Activated CD8-positive, alpha-beta memory T cell treated with anti-CD3 and anti-CD28 coated beads, Interleukin-2, amount 10 ng/mL, durations not matched to agents 7 days and 5 days (primary cell): ENCODE results near the gene METTL14. TPM values are rescaled to one million over a fixed set of nuclear protein-coding genes. Genes with fewer than 3 reads are reported as not detected.

Source experiments
- ATAC-seq: fragments of 150-1000 bp; cut with Tn5 transposase; one replicate; pipeline ENCODE4 v1.10.0; 2021; ENCODE audit warnings: moderate library complexity
- CTCF ChIA-PET: fragments of 350-600 bp; sonication (Branson Sonifier 250); formaldehyde crosslinking; loops from one replicate; lab custom pipeline; 2021; ENCODE audit warnings: antibody characterized with exemption; lab: Charles Lee
- DNase-seq: peaks from one replicate; pipeline ENCODE4 v3.0.0-alpha.2; 2020
- H3K27ac Mint-ChIP-seq: one replicate; pipeline ENCODE4 v1.8.0; 2021; ENCODE audit warnings: mild to moderate bottlenecking, mixed read lengths
- H3K27me3 Mint-ChIP-seq: one replicate; pipeline ENCODE4 v1.8.0; 2021; ENCODE audit warnings: mixed read lengths
- H3K36me3 Mint-ChIP-seq: one replicate; pipeline ENCODE4 v1.8.0; 2021; ENCODE audit warnings: mild to moderate bottlenecking, mixed read lengths
- H3K4me1 Mint-ChIP-seq: one replicate; pipeline ENCODE4 v1.8.0; 2021; ENCODE audit warnings: mixed read lengths
- H3K4me3 Mint-ChIP-seq: one replicate; pipeline ENCODE4 v1.8.0; 2021; ENCODE audit warnings: mild to moderate bottlenecking, moderate library complexity, mixed read lengths
- H3K9me3 Mint-ChIP-seq: one replicate; pipeline ENCODE4 v1.8.0; 2022; ENCODE audit warnings: low read depth, mixed read lengths
- total RNA-seq, 2 experiments: library from RNA; stranded (reverse); gene quantifications; one replicate each; pipeline ENCODE4 v1.2.3, GENCODE V29; 2021

Gene METTL14
- total RNA-seq, 2 experiments from 2014 or later: 47.8 to 51.6 TPM

DNA sequence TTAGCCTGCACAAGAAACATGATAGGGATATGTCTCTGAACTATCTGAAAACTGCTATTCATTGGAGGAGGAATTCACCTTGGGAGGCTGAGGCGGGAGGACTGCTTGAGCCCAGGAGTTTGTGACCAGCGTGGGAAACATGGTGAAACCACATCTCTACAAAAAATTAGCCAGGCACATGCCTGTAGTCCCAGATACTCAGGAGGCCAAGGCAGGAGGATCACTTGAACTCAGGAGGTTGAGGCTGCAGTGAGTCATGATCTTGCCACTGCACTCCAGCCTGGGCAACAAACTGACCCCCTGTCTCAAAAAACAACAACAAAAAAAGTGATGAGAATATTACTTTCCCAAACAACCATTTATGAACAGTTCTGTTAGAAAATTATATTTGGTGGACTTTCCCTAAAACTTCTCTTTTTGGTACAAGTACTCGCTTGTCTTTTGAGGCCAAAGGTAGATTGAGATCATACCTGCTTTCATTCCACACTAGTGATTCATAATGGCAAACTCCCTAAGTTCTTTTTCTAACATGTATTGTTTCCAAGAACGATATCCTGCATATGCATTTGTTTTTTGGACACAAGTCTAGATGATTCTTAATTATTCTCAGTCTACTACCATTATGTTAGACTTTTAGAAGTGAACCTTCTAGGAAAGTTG is 33.4 kb downstream of the METTL14 start:
- peaks cover 16% of the 10 kb centered on the region for H3K36me3 Mint-ChIP-seq
- ATAC-seq: no peak
- H3K9me3 Mint-ChIP-seq: no peaks in the 10 kb centered on the region
- H3K4me3 Mint-ChIP-seq: no peak overlapping the region
- H3K4me1 Mint-ChIP-seq: peaks cover under 1% of the 10 kb centered on the region
- H3K27me3 Mint-ChIP-seq: no peaks in the 10 kb centered on the region
- no peak for DNase-seq
- H3K27ac Mint-ChIP-seq: no peak overlapping the region
- CTCF ChIA-PET: no interaction called here

DNA sequence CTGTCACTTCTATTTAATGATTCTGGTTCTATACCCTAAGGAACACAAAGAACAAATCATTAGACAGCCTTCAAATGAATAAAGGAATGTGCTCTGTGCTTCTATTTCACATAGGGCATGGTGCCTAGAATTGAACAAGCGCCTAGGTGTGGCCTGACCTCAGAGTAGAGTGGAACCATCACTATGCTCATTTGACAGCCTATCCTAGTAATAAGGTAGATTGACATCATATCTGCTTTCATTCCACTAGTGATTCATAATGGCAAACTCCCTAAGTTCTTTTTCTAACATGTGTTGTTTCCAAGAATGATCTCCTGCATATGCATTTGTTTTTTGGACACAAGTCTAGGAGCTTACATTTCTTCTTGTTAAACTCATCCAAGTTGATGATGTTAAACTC is 36.6 kb downstream of the METTL14 start:
- H3K27me3 Mint-ChIP-seq: no peaks in the 10 kb centered on the region
- DNase-seq (no peak), ATAC-seq (no peak)
- peaks cover 31% of the 10 kb centered on the region for H3K36me3 Mint-ChIP-seq
- H3K27ac Mint-ChIP-seq: no peak overlapping the region
- no peaks in the 10 kb centered on the region for H3K9me3 Mint-ChIP-seq
- H3K4me1 Mint-ChIP-seq: peaks cover 6% of the 10 kb centered on the region
- CTCF ChIA-PET: no interaction called here
- no peak overlapping the region for H3K4me3 Mint-ChIP-seq

DNA sequence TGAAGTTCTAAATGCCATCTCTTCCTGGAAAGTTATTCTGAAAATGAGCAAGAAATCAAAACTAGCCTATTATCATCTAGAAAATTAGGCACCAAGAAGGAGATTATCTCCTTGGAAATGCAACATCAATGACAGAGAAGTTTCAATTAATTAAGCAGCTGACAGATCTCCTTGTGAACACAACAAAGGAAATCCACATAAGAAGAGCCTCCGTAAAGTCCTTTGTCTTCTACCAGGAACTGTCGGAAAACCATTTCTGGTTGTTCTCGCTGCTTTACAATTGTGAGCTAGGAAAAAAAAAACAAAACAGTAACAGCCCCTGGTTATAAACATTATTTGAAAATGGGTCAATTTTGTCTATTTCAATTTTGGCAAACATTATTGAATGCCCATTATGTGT is 38.2 kb downstream of the METTL14 start:
- peaks cover 35% of the 10 kb centered on the region for H3K36me3 Mint-ChIP-seq
- CTCF ChIA-PET: interaction anchor here (0.6 kb wide), 1 partner anchor 167 kb away, joined by 3 read pairs; no protein-coding TSS in a partner anchor
- DNase-seq (no peak), ATAC-seq (no peak)
- no peak overlapping the region for H3K4me3 Mint-ChIP-seq
- no peak overlapping the region for H3K27ac Mint-ChIP-seq
- peaks cover 13% of the 10 kb centered on the region for H3K4me1 Mint-ChIP-seq
- no peaks in the 10 kb centered on the region for H3K27me3 Mint-ChIP-seq
- H3K9me3 Mint-ChIP-seq: no peaks in the 10 kb centered on the region

DNA sequence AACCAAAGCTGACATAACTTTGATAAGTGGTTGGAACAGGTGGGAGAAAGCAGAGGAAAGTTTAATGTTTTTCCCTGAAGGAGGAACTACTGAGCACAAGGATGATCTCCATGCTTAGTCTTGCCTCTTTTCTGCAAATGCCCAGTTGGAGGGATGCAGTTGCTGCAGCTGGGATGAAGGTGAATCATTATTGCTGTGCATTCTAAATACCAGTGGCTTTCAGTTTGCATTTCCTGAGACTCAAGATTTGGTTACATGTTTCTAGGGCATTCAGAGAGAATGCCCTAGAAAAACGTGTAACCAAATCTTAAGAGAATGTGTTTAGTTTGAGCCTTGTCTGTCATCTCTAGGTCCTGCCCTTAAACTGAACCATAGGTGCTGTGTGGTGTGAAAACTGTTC is 42.2 kb downstream of the METTL14 start:
- Mint-ChIP-seq H3K9me3 (no peaks in the 10 kb centered on the region), H3K4me1 (peaks cover 26% of the 10 kb centered on the region), H3K36me3 (peaks cover 48% of the 10 kb centered on the region), H3K4me3 (no peak overlapping the region), H3K27ac (no peak overlapping the region), H3K27me3 (no peaks in the 10 kb centered on the region)
- ATAC-seq (no peak), DNase-seq (no peak)
- CTCF ChIA-PET: no interaction called here

DNA sequence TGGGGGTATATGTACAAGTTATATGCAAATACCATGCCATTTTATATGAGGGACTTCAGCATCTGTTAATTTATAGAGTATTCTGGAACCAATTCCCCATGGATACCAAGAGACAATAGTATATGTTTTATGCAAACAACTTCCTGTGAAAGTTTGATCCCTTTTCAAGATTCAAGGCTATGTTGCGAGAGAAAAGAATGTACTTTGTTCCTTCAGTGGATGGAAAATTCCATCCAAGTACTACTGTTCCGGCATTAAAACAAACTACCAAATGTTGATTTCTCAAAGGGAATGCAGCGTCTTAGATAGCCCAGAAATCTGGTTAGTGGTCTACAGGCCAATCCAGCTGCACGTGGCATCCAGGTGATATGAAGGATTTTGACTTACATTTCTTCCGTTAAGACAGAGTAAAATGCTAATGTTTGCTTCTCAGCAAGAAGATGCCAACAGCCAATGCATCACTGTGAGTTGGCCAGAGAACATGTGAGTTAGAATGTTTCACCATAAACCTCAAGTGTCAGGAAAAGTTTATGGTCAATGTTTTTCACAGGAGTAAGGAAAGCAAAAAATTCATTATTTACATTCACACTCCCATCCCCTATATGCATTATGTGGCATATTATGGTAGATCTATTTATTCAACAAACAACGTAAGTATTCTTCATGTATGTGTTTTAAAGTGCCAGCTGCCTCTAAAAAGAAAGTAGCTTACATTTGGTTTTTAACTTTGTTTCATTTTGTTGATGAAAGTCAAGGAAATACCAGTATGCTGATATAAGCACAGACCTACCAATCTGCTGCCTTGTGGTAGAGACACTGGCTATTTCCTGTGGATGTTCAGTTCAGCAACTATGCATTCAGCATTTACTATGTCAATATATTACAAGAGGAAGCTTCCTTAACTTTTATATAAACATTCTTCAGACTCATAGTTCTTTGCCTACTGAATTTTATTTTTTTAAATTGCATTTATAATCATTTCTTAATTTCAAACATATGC is 44.4 kb downstream of the METTL14 start:
- H3K4me1 Mint-ChIP-seq: peaks cover 21% of the 10 kb centered on the region
- H3K27ac Mint-ChIP-seq: peak overlapping the region; percentile 69
- CTCF ChIA-PET: interaction anchor here (0.7 to 1.4 kb wide), 3 partner anchors 9 to 45 kb away, joined by 3 read pairs; partner anchors contain the start of gene METTL14
- DNase-seq (no peak), ATAC-seq (peak; percentile 80)
- no peak overlapping the region for H3K4me3 Mint-ChIP-seq
- H3K27me3 Mint-ChIP-seq: no peaks in the 10 kb centered on the region
- H3K36me3 Mint-ChIP-seq: peaks cover 45% of the 10 kb centered on the region
- no peaks in the 10 kb centered on the region for H3K9me3 Mint-ChIP-seq

DNA sequence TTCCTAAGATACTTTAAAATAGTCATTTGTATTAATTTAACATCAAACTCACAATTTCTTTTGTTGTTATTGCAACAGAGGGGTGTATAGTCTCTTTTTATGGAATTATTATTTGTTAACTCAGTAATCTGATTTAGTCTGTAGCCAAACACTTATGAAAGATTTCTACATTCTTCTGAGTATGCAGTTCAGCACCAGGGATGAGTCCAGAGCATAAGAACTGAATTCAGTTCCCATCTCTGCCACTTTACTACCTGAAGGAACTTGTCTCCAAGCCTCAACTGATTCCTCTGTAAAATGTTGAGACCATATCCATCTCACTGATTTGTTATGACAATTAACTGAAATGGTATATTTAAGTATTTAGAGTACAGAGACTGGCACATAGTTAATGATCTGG is 45.5 kb downstream of the METTL14 start:
- Mint-ChIP-seq H3K4me1 (peaks cover 21% of the 10 kb centered on the region), H3K9me3 (no peaks in the 10 kb centered on the region), H3K36me3 (peaks cover 41% of the 10 kb centered on the region), H3K27me3 (no peaks in the 10 kb centered on the region), H3K4me3 (no peak overlapping the region), H3K27ac (no peak overlapping the region)
- CTCF ChIA-PET: interaction anchor here (1.4 kb wide), 1 partner anchor 16 kb away, joined by 3 read pairs; no protein-coding TSS in a partner anchor
- no peak for DNase-seq
- ATAC-seq: no peak

DNA sequence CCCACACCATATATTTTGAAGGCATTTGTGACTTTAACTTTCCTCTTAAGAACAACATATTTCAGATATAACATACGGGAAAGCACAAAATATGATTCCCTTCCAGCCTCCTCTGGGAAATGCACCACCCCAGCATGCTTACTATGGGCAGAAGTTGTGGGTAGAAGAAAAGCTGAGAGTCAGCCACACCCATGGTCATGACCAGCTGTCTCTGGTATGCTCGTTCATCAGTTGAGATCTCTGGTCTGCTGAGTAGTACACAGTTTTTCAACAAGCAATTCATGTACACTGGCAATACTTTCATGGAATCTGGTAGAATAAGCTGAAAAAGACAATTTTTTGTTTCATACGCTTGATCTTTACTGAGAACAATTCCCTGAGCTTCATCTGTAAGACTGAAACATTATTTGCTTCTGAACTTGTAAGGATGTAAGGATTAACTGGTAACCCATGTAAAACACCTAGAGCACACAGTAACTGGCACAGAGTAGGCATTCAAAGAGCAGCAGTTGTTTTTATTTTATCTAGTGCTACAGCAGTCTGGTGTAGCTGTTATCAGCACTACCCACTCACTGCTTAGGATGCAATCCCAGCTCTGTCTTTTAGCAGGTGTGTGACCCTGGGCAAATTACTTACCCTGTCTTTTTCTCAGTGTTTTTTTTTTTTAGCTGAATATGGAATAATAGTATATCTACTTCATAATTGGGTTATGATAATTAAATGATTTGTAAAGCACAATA is 47.6 kb downstream of the METTL14 start:
- Mint-ChIP-seq H3K9me3 (no peaks in the 10 kb centered on the region), H3K36me3 (peaks cover 28% of the 10 kb centered on the region), H3K4me1 (peaks cover 14% of the 10 kb centered on the region), H3K27me3 (no peaks in the 10 kb centered on the region), H3K27ac (no peak overlapping the region), H3K4me3 (no peak overlapping the region)
- ATAC-seq: no peak
- CTCF ChIA-PET: no interaction called here
- no peak for DNase-seq

DNA sequence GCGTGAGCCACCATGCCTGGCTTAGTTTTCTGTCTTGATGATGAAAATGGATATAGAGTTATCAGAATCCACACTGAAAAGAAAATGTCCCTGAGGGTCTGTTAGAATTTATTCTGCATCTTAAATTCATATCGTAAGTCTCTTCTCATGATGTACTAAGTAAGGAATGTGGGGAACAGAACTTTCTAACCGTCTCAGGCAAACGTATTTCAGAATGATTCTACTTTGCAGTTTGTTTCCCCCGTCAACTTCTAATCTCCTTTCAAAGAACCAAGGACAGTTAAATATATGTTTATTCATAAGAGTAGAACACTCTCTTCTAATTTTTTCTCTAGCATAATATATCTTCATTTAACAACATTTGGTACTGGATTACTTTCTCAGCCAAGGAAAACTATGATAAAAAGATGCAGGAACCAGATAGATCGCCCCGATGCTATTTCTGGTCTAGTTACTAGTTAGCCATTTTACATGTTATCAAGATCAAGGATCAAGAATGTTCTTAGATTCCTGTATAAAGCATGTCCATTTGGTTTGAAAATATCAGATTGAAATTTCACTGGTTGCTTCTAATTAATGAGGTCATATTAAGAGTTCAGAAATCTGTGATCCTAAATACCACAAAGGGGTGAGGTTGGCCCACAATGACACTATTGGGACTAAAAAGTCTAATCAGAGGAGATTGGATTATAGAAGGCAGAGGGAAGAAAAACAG is 49.5 kb downstream of the METTL14 start:
- CTCF ChIA-PET: no interaction called here
- ATAC-seq (no peak), DNase-seq (no peak)
- H3K4me1 Mint-ChIP-seq: peaks cover 8% of the 10 kb centered on the region
- no peak overlapping the region for H3K4me3 Mint-ChIP-seq
- no peaks in the 10 kb centered on the region for H3K9me3 Mint-ChIP-seq
- peaks cover 25% of the 10 kb centered on the region for H3K36me3 Mint-ChIP-seq
- H3K27ac Mint-ChIP-seq: no peak overlapping the region
- H3K27me3 Mint-ChIP-seq: no peaks in the 10 kb centered on the region

DNA sequence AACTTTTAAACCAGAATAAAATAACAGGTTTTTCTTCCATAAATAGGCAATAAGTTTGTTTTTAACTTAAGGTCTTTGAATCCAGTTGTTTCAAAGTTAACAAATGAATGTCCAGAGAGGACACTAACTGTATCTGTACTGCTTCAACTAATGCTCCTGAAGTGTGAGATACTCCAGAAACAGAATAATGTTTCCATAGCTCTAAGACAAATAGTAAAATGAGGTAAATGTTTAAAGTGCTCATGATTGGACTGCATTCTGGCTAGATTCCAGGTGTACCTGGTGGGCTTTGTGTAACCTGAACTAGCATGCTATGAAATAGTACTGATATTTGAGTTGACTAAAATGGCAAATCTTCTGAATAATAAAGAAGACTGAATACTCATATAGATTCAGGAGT is 51.7 kb downstream of the METTL14 start:
- CTCF ChIA-PET: interaction anchor here (1.3 kb wide), 1 partner anchor 9 kb away, joined by 3 read pairs; no protein-coding TSS in a partner anchor
- Mint-ChIP-seq H3K9me3 (no peaks in the 10 kb centered on the region), H3K4me3 (no peak overlapping the region), H3K27ac (no peak overlapping the region), H3K4me1 (no peaks in the 10 kb centered on the region), H3K36me3 (peaks cover 21% of the 10 kb centered on the region), H3K27me3 (no peaks in the 10 kb centered on the region)
- ATAC-seq (no peak), DNase-seq (no peak)

DNA sequence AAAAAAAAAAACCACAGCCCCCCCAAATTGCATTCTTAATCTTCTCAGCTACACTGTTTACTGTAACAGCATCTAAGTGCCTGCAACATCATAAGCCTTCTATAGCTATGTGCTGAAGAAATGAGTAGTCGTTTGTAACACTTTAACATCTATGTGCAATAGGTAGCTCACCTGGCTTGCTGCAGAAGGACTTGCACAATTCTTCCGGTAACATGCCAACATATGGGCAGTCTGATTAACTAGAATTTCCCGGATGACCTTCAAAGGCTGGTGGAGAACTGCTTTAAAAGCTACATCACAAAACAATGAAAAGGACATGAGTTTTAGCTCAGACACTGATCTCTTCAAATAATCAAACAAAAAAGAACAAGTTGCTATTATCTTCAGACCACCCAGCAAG is 52.9 kb downstream of the METTL14 start:
- ATAC-seq (no peak), DNase-seq (no peak)
- H3K27me3 Mint-ChIP-seq: no peaks in the 10 kb centered on the region
- no peak overlapping the region for H3K4me3 Mint-ChIP-seq
- no peaks in the 10 kb centered on the region for H3K4me1 Mint-ChIP-seq
- H3K27ac Mint-ChIP-seq: no peak overlapping the region
- CTCF ChIA-PET: interaction anchor here (1.3 kb wide), 1 partner anchor 8 kb away, joined by 3 read pairs; no protein-coding TSS in a partner anchor
- H3K36me3 Mint-ChIP-seq: peaks cover 20% of the 10 kb centered on the region
- H3K9me3 Mint-ChIP-seq: no peaks in the 10 kb centered on the region

DNA sequence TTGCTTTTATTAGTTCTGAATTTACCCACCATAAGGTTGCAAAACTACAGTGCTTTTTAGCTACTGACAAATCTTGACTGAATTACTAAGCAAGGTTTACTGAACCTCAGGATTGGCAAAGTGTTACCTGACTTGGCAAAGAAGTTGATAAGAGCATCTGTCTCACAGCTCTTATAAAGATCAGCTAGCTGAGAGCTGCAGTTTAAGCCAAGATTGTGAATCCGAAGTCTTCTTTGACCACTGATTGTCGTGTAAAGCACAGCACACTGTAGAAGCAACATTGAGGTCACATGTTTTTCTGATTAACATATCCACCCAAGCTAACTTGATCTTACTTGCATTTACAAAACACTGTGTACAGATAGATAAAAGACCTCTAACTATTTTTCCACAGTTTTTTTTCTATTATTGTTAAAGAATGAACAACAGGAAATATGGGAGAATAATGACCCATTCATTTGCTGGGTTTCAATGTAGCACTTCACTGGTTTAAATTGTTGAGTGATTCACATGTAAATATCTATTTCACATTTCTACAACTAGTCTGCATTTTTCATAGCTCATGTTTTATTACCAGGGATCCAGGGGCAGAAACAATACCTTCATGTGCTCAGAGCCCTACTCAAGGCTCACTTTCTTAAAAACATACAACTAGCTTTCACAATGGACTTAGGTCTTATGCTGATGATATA is 54.0 kb downstream of the METTL14 start:
- peaks cover 25% of the 10 kb centered on the region for H3K36me3 Mint-ChIP-seq

DNA sequence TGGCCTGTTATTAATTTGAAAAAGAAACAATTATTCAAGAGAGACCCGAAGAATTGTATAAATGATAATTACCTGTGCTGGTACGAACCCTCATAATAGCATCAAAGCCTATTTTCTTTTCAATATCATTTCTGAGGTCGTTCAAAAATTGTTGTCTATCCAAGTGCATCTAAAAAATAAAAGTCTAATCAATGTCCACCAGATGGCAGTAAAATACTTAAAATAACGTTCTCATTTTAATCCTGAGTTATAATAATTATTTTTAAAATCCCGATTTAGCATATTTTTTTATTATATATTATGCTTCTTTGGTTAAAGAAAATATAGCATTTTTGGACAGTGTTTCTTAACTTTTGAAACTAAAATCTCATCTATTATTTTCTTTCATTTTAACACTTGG is 55.7 kb downstream of the METTL14 start:
- CTCF ChIA-PET: interaction anchor here (1.0 to 1.2 kb wide), 2 partner anchors 10 to 151 kb away, joined by 5 read pairs; no protein-coding TSS in a partner anchor
- Mint-ChIP-seq H3K36me3 (peaks cover 30% of the 10 kb centered on the region), H3K27me3 (no peaks in the 10 kb centered on the region), H3K9me3 (no peaks in the 10 kb centered on the region), H3K27ac (no peak overlapping the region), H3K4me1 (no peaks in the 10 kb centered on the region), H3K4me3 (no peak overlapping the region)
- ATAC-seq (no peak), DNase-seq (no peak)

More for the DNA sequence above, 54.0 kb downstream of the METTL14 start:
- Mint-ChIP-seq H3K27me3 (no peaks in the 10 kb centered on the region), H3K4me1 (no peaks in the 10 kb centered on the region), H3K4me3 (no peak overlapping the region), H3K27ac (no peak overlapping the region), H3K9me3 (no peaks in the 10 kb centered on the region)
- ATAC-seq (no peak), DNase-seq (no peak)
- CTCF ChIA-PET: interaction anchor here (1.1 to 1.6 kb wide), 3 partner anchors 33 to 152 kb away, joined by 3 to 4 read pairs (median 4); partner anchors contain the start of gene SYNPO2
